Ascending aorta (tissue), 2 donors: ENCODE measurements around the gene SPAG7. TPM values are rescaled to one million over a fixed set of nuclear protein-coding genes. Genes with fewer than 3 reads are reported as not detected.
A peak's percentile ranks its signal among the peaks of the same experiment; 100 is the strongest.

Experiments
- DNase-seq, 2 donors: peaks; one replicate each; pipeline ENCODE4 v3.0.0-alpha.2; 2019; ENCODE audit warnings: low spot score in 2 of 2
- H3K27ac ChIP-seq, 2 donors: fragments of 200-600 bp; sonication (generic); one replicate each; pipeline ENCODE4 v1.5.1; 2016 to 2017; ENCODE audit warnings: mild to moderate bottlenecking in 1 of 2
- H3K27me3 ChIP-seq: fragments of 200-600 bp; sonication (generic); one replicate; pipeline ENCODE4 v1.5.1; 2017
- H3K36me3 ChIP-seq, 2 donors: fragments of 200-600 bp; sonication (generic); one replicate each; pipeline ENCODE4 v1.5.1; 2016
- H3K4me1 ChIP-seq, 2 donors: fragments of 200-600 bp; sonication (generic); one replicate each; pipeline ENCODE4 v1.5.1; 2016 to 2017; ENCODE audit warnings: mild to moderate bottlenecking in 1 of 2
- H3K4me3 ChIP-seq, 2 donors: fragments of 200-600 bp; sonication (generic); one replicate each; pipeline ENCODE4 v1.5.1; 2016 to 2017; ENCODE audit warnings: mild to moderate bottlenecking in 1 of 2
- H3K9me3 ChIP-seq, 2 donors: fragments of 200-600 bp; sonication (generic); one replicate each; pipeline ENCODE4 v1.5.1; 2016
- intact Hi-C: fragments of 100-400 bp; cut with DNase I; formaldehyde crosslinking; loops from one replicate; pipeline ENCODE4 v1.15.1; 2023
- total RNA-seq: library from RNA; depleted of rRNA; stranded (reverse); fragments of >200 nt; gene quantifications from one replicate; pipeline ENCODE4 v1.1.0, GENCODE V29; 2016
- TF ChIP-seq, protein P1 (sequence below), 3 experiments: fragments of 200-600 bp in 2 of 3; fragments of 450-650 bp in 1 of 3; sonication (generic) in 2 of 3; IDR thresholded peaks; one replicate each; pipeline ENCODE4 v1.5.1; 2016 to 2019; ENCODE audit warnings: antibody characterized with exemption in 3 of 3, mild to moderate bottlenecking in 1 of 3, moderate library complexity in 1 of 3

The SPAG7 gene
- total RNA-seq, 1 donor from 2014 or later = 4.9 TPM

DNA sequence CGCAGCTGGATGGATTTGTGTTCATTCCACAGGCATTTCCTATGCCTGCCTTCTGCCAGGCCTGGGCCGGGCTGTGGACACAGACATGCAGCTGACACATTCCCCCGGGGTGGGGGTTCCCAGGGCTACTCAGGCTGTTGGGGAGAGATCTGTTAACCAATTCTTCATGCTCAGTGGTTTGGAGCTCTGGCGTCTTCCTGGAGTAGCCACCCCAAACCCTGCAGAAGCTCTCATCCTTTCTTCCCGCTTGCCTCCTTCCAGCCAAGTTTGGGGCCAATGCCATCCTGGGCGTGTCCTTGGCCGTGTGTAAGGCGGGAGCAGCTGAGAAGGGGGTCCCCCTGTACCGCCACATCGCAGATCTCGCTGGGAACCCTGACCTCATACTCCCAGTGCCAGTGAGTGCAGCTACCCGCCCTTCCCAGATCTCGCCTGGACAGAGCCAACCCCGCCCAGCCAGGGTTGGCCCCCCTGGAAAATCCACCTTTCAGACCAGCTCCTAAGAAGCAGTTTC is 14.1 kb downstream of the SPAG7 start:
- intact Hi-C loops = no loop called here
- no peaks in the 10 kb centered on the region for H3K9me3 ChIP-seq
- TF ChIP-seq, protein P1, sequence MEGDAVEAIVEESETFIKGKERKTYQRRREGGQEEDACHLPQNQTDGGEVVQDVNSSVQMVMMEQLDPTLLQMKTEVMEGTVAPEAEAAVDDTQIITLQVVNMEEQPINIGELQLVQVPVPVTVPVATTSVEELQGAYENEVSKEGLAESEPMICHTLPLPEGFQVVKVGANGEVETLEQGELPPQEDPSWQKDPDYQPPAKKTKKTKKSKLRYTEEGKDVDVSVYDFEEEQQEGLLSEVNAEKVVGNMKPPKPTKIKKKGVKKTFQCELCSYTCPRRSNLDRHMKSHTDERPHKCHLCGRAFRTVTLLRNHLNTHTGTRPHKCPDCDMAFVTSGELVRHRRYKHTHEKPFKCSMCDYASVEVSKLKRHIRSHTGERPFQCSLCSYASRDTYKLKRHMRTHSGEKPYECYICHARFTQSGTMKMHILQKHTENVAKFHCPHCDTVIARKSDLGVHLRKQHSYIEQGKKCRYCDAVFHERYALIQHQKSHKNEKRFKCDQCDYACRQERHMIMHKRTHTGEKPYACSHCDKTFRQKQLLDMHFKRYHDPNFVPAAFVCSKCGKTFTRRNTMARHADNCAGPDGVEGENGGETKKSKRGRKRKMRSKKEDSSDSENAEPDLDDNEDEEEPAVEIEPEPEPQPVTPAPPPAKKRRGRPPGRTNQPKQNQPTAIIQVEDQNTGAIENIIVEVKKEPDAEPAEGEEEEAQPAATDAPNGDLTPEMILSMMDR (IDR thresholded peaks at IDR 0.05) = no peak
- DNase-seq = peak; percentile 25 to 82
- peak overlapping the region; percentile 88 to 93 for H3K27ac ChIP-seq
- H3K36me3 ChIP-seq = peaks cover 2 to 11% of the 10 kb centered on the region in 2 donors
- H3K4me1 ChIP-seq = peaks cover 2 to 31% of the 10 kb centered on the region in 2 donors
- H3K27me3 ChIP-seq = no peaks in the 10 kb centered on the region
- H3K4me3 ChIP-seq = peak overlapping the region in 1 of 2 donors; percentile 10

DNA sequence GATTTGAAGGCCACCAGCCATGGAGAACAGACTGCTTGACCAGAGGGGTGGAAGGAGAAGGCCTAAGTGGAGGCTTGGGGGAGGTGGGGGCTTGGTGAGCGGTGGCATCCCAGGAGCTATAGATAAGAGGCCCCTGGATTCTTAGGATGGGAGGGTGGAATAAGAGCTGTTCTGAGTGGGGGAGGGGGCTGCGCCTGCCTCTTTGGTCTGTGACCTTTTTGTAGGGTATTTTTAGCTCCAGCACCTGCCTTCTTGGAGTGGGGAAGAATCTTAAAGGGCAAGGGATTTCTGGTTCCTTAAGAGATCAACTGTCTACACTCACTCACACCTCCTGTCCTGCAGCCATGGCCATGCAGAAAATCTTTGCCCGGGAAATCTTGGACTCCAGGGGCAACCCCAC is 16.1 kb downstream of the SPAG7 start:
- intact Hi-C loops = no loop called here
- no peaks in the 10 kb centered on the region for H3K27me3 ChIP-seq
- H3K4me3 ChIP-seq = no peak overlapping the region
- peaks cover 3 to 31% of the 10 kb centered on the region in 2 donors for H3K4me1 ChIP-seq
- DNase-seq = no peak
- H3K36me3 ChIP-seq = peaks cover 0 to 4% of the 10 kb centered on the region in 2 donors
- TF ChIP-seq, protein P1 (IDR thresholded peaks at IDR 0.05) = no peak
- H3K9me3 ChIP-seq = no peaks in the 10 kb centered on the region
- H3K27ac ChIP-seq = peak overlapping the region; percentile 93 to 99

DNA sequence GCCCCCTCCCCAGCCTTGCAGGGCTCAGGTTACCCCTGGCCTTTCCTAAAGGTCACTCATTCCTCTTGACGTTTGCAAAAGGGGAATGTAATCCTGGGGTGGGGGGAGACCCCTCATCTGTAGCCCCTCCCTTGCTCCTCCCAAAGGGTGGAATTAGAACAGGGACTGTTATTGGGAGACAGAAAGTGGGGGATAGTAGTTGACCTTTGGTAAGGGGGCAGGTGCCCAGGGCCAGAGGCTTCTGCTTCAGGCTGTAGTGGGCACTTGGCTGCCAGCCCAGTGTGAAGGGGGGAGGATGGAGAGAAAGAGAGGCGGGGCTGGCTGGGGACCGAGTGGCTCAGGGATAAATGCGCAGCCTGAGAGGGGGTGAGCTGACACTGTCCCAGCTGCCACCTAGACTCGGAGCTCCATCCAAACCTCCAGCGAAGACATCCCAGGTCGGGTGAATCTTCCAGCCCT is 16.8 kb downstream of the SPAG7 start, which contains the start of gene ENO3:
Gene ENO3, plus strand, starts transcription at position 374 of the 459 bp plus-strand sequence. CDS start 711 bp downstream, outside the sequence.
- Histone ChIP-seq H3K9me3 (no peaks in the 10 kb centered on the region), H3K27ac (peak within 1 kb of the TSS; percentile 93 to 99), H3K36me3 (peaks cover 6 to 11% of the 10 kb centered on the region in 2 donors), H3K4me1 (peaks cover 10 to 37% of the 10 kb centered on the region in 2 donors), H3K4me3 (peak within 1 kb of the TSS; percentile 94 to 100), H3K27me3 (no peaks in the 10 kb centered on the region)
- intact Hi-C loops = no loop called here
- no peak for DNase-seq
- TF ChIP-seq, protein P1 (IDR thresholded peaks at IDR 0.05) = no peak

DNA sequence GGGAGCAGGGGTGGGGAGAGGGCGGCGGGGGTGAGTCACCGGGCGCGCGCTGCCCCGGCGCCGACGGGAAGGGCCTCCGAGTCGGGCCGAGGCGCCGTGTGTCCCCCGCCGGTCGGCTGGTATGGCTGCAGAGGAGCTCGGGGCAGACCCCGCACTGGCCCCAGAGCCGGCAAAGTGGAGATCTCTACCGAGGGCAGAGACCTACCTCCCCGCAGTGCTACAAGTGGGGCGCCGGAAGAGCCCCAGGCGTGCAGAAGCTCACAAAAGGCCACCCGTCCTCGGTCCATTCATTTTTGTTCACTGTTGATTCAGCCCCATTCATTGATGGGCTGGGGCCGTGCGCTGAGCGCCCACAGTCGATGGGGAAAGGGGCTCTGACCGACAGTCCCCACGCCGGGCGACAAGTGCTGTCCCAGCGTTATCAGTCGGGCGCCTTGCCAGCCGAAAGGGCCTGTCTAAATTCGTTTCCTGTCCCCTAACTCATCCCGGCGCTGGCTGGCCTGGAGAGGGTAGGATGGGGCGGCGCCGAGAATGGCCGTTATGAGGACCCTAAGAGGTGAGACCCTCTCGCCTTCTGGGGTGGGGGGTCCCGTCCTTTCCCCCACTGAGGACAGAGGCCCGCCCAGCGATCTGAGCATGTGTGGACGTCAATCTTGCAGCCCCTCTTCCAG is 17.4 kb downstream of the SPAG7 start:
- TF ChIP-seq, protein P1 (IDR thresholded peaks at IDR 0.05) = no peak
- intact Hi-C loops = no loop called here
- Histone ChIP-seq H3K27me3 (no peaks in the 10 kb centered on the region), H3K9me3 (no peaks in the 10 kb centered on the region), H3K4me3 (peak overlapping the region; percentile 94 to 100), H3K4me1 (peaks cover 15 to 43% of the 10 kb centered on the region in 2 donors), H3K36me3 (peaks cover 10 to 16% of the 10 kb centered on the region in 2 donors), H3K27ac (peak overlapping the region; percentile 93 to 99)
- DNase-seq = peak in 1 of 2 donors; percentile 76

DNA sequence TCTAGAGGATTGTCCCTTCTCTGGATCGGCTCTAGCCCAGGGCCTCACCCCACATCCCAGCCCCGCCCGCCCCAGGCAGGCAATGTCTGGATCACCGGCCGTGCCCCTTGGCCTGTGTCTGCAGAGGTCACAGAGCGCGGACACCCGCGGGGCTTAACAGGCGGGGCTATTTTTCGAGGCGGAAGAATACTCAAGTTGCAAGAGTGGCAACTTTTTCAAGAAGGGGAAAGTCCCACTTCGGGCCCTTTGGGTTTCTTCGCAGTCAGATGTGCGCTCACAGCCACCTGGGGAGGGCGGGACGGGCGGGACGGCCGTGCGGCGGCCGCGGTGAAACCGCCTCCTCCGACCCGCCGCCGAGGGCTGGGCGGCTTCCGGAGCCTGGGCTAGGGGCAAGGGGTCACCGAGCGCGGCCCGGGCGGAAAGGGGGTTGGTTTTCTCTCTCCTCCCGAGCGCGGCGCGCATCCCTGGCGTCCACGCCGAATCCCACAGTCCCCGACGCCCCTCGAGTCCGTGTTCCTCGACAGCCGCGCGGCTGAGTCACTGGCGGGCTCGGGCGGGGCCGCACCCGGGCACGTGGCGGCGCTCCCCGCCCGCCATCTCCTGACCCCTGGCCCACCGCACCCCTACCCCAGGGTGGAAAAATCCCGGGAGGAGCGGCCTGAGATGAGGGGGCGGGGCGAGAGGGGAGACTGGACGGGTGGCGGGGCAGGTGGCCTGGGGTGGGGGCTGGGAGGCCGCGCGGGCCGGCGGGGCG is 18.1 kb downstream of the SPAG7 start:
- peak; percentile 37 to 89 for DNase-seq

More for the DNA sequence above, 18.1 kb downstream of the SPAG7 start:
- no peaks in the 10 kb centered on the region for H3K27me3 ChIP-seq
- H3K36me3 ChIP-seq = peaks cover 15 to 23% of the 10 kb centered on the region in 2 donors
- TF ChIP-seq, protein P1 (IDR thresholded peaks at IDR 0.05) = no peak
- peak overlapping the region; percentile 94 to 100 for H3K4me3 ChIP-seq
- H3K4me1 ChIP-seq = peaks cover 15 to 50% of the 10 kb centered on the region in 2 donors
- peak overlapping the region; percentile 93 to 99 for H3K27ac ChIP-seq
- no peaks in the 10 kb centered on the region for H3K9me3 ChIP-seq
- intact Hi-C loops = loop anchor here (1.0 kb wide), 1 partner anchor 48 kb away; the partner anchor contains the start of genes INCA1 and KIF1C
